ENCODE data around the gene RAD54L. TPM values are rescaled to one million over a fixed set of nuclear protein-coding genes. Genes with fewer than 3 reads are reported as not detected.

RAD54L gene
- total RNA-seq, 1 donor from 2014 or later: 17.0 TPM

GRCh38 chr1:46204406-46204742 is 43.2 kb upstream of the RAD54L start:
- TF ChIP-seq, protein P1, sequence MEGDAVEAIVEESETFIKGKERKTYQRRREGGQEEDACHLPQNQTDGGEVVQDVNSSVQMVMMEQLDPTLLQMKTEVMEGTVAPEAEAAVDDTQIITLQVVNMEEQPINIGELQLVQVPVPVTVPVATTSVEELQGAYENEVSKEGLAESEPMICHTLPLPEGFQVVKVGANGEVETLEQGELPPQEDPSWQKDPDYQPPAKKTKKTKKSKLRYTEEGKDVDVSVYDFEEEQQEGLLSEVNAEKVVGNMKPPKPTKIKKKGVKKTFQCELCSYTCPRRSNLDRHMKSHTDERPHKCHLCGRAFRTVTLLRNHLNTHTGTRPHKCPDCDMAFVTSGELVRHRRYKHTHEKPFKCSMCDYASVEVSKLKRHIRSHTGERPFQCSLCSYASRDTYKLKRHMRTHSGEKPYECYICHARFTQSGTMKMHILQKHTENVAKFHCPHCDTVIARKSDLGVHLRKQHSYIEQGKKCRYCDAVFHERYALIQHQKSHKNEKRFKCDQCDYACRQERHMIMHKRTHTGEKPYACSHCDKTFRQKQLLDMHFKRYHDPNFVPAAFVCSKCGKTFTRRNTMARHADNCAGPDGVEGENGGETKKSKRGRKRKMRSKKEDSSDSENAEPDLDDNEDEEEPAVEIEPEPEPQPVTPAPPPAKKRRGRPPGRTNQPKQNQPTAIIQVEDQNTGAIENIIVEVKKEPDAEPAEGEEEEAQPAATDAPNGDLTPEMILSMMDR (IDR thresholded peaks at IDR 0.05; ENCODE audit: unreplicated experiment): no peak
- Mint-ChIP-seq H3K4me1 (ENCODE audit: low read depth) (peaks cover 11% of the 10 kb centered on the region), H3K4me3 (ENCODE audit: low read depth) (peak overlapping the region; percentile 80), H3K27me3 (peaks cover 14% of the 10 kb centered on the region), H3K36me3 (ENCODE audit: insufficient read depth) (no peaks in the 10 kb centered on the region), H3K27ac (no peak overlapping the region), H3K9me3 (ENCODE audit: low read depth) (no peaks in the 10 kb centered on the region)
- DNase-seq (ENCODE audit: low spot score, unreplicated experiment): no peak

DNA sequence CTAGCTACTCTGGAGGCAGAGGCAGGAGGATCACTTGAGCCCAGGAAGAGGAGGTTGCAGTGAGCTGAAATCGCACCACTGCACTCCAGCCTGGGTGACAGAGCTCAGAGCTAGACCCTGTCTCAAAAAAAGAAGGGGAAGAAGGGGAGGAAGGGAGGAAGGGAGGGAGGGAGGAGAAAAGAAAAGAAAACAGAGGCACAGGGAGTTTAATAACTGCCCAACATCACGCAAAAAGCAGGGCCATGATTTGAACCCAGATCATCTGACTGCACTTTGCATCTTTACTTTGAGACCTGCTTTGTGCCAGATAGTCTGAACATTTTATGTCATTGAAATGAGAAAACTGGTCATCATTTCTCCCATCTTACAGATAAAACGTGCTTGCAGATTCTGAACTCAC is 42.4 kb upstream of the RAD54L start:
- DNase-seq (ENCODE audit: low spot score, unreplicated experiment): no peak
- no peak overlapping the region for H3K27ac Mint-ChIP-seq
- peaks cover 14% of the 10 kb centered on the region for H3K27me3 Mint-ChIP-seq
- peaks cover 11% of the 10 kb centered on the region for H3K4me1 Mint-ChIP-seq (ENCODE audit: low read depth)
- TF ChIP-seq, protein P1 (IDR thresholded peaks at IDR 0.05; ENCODE audit: unreplicated experiment): no peak
- H3K4me3 Mint-ChIP-seq (ENCODE audit: low read depth): no peak overlapping the region
- H3K9me3 Mint-ChIP-seq (ENCODE audit: low read depth): no peaks in the 10 kb centered on the region
- no peaks in the 10 kb centered on the region for H3K36me3 Mint-ChIP-seq (ENCODE audit: insufficient read depth)

GRCh38 chr1:46205791-46206190 is 41.8 kb upstream of the RAD54L start:
- Mint-ChIP-seq H3K36me3 (ENCODE audit: insufficient read depth) (no peaks in the 10 kb centered on the region), H3K4me1 (ENCODE audit: low read depth) (peaks cover 11% of the 10 kb centered on the region), H3K4me3 (ENCODE audit: low read depth) (no peak overlapping the region), H3K27me3 (peaks cover 14% of the 10 kb centered on the region), H3K27ac (no peak overlapping the region), H3K9me3 (ENCODE audit: low read depth) (no peaks in the 10 kb centered on the region)
- no peak for DNase-seq (ENCODE audit: low spot score, unreplicated experiment)
- TF ChIP-seq, protein P1 (IDR thresholded peaks at IDR 0.05; ENCODE audit: unreplicated experiment): no peak

- no peaks in the 10 kb centered on the region for H3K9me3 Mint-ChIP-seq (ENCODE audit: low read depth)
- H3K27me3 Mint-ChIP-seq: peaks cover 14% of the 10 kb centered on the region
- no peak for DNase-seq (ENCODE audit: low spot score, unreplicated experiment)
- H3K4me3 Mint-ChIP-seq (ENCODE audit: low read depth): no peak overlapping the region
- no peaks in the 10 kb centered on the region for H3K36me3 Mint-ChIP-seq (ENCODE audit: insufficient read depth)
- TF ChIP-seq, protein P1 (IDR thresholded peaks at IDR 0.05; ENCODE audit: unreplicated experiment): no peak
- no peak overlapping the region for H3K27ac Mint-ChIP-seq
- H3K4me1 Mint-ChIP-seq (ENCODE audit: low read depth): peaks cover 11% of the 10 kb centered on the region
Measured at GRCh38 chr1:46206399-46206798, 41.2 kb upstream of the RAD54L start.

- H3K27ac Mint-ChIP-seq: no peak overlapping the region
- H3K36me3 Mint-ChIP-seq (ENCODE audit: insufficient read depth): no peaks in the 10 kb centered on the region
- TF ChIP-seq, protein P1 (IDR thresholded peaks at IDR 0.05; ENCODE audit: unreplicated experiment): no peak
- no peak for DNase-seq (ENCODE audit: low spot score, unreplicated experiment)
- H3K9me3 Mint-ChIP-seq (ENCODE audit: low read depth): no peaks in the 10 kb centered on the region
- H3K4me3 Mint-ChIP-seq (ENCODE audit: low read depth): no peak overlapping the region
- no peaks in the 10 kb centered on the region for H3K4me1 Mint-ChIP-seq (ENCODE audit: low read depth)
- H3K27me3 Mint-ChIP-seq: no peaks in the 10 kb centered on the region
Measured at GRCh38 chr1:46210561-46210960, 37.0 kb upstream of the RAD54L start.
